HepG2 (cell line): ENCODE results near the gene C6orf136. TPM values are rescaled to one million over a fixed set of nuclear protein-coding genes. Genes with fewer than 3 reads are reported as not detected.

Experiments used
- ADNP ChIP-seq: sonication (generic); formaldehyde crosslinking; IDR thresholded peaks from 2 replicates; pipeline ENCODE4 v1.4.0; 2020; ENCODE audit warnings: missing genetic modification reagents
- ATF7 ChIP-seq, 2 experiments: fragments of 450-650 bp in 1 of 2; sonication (generic) in 1 of 2; formaldehyde crosslinking in 1 of 2; IDR thresholded peaks; 2 replicates each; pipeline versions ENCODE4 v1.4.0 to v1.6.1; 2016 to 2020; ENCODE audit warnings: antibody characterized with exemption in 1 of 2, mild to moderate bottlenecking in 1 of 2, missing genetic modification reagents in 1 of 2
- DMTF1 ChIP-seq: sonication (generic); formaldehyde crosslinking; IDR thresholded peaks from 2 replicates; pipeline ENCODE4 v1.4.0; 2020; ENCODE audit warnings: mild to moderate bottlenecking, missing genetic modification reagents
- FOXK1 ChIP-seq: sonication (generic); formaldehyde crosslinking; IDR thresholded peaks from 2 replicates; pipeline ENCODE4 v1.4.0; 2020; ENCODE audit warnings: low read depth, missing genetic modification reagents, borderline replicate concordance
- FOXO1 ChIP-seq: sonication (generic); formaldehyde crosslinking; IDR thresholded peaks from 2 replicates; pipeline ENCODE4 v1.4.0; 2020; ENCODE audit warnings: missing genetic modification reagents
- HIC2 ChIP-seq: sonication (generic); formaldehyde crosslinking; IDR thresholded peaks from 2 replicates; pipeline ENCODE4 v1.9.0; 2022; ENCODE audit warnings: low read depth, missing genetic modification reagents
- KDM5B ChIP-seq: sonication (generic); formaldehyde crosslinking; IDR thresholded peaks from 2 replicates; pipeline ENCODE4 v1.4.0; 2020; ENCODE audit warnings: missing genetic modification reagents, mild to moderate bottlenecking, borderline replicate concordance
- MAFG ChIP-seq: sonication (generic); formaldehyde crosslinking; IDR thresholded peaks from 2 replicates; pipeline ENCODE4 v1.5.1; 2020; ENCODE audit warnings: mild to moderate bottlenecking, missing genetic modification reagents
- MATR3 ChIP-seq: sonication (generic); formaldehyde crosslinking; IDR thresholded peaks from 2 replicates; pipeline ENCODE4 v1.4.0; 2020; ENCODE audit warnings: missing genetic modification reagents
- MEIS2 ChIP-seq: sonication (generic); formaldehyde crosslinking; IDR thresholded peaks from 2 replicates; pipeline ENCODE4 v1.9.0; 2021; ENCODE audit warnings: mild to moderate bottlenecking, missing genetic modification reagents
- MLLT10 ChIP-seq: sonication (generic); formaldehyde crosslinking; IDR thresholded peaks from 2 replicates; pipeline ENCODE4 v1.4.0; 2020; ENCODE audit warnings: missing genetic modification reagents
- NFE2L2 ChIP-seq: fragments of 150-350 bp; IDR thresholded peaks from 2 replicates; pipeline ENCODE4 v1.6.1; 2014; ENCODE audit warnings: low read length
- NKX3-1 ChIP-seq: sonication (generic); formaldehyde crosslinking; IDR thresholded peaks from 2 replicates; pipeline ENCODE4 v1.5.0; 2020; ENCODE audit warnings: missing genetic modification reagents
- POGZ ChIP-seq: sonication (generic); formaldehyde crosslinking; IDR thresholded peaks from 2 replicates; pipeline ENCODE4 v1.4.0; 2020; ENCODE audit warnings: mild to moderate bottlenecking, missing genetic modification reagents
- SP4 ChIP-seq: sonication (generic); formaldehyde crosslinking; IDR thresholded peaks from 2 replicates; pipeline ENCODE4 v1.8.1; 2023; ENCODE audit warnings: mild to moderate bottlenecking, missing genetic modification reagents
- TGIF2 ChIP-seq: IDR thresholded peaks from 2 replicates; pipeline ENCODE4 v1.6.1; 2016; ENCODE audit warnings: control low read depth, missing compliant biosample characterization
- YY1 ChIP-seq: IDR thresholded peaks from 2 replicates; pipeline ENCODE4 v1.6.1; 2011; ENCODE audit warnings: low read length, low read depth, moderate library complexity, mild to moderate bottlenecking; ENCODE audit not compliant: insufficient read depth, insufficient replicate concordance
- ZBTB7A ChIP-seq: sonication (generic); formaldehyde crosslinking; IDR thresholded peaks from 2 replicates; pipeline ENCODE4 v1.8.0; 2022; ENCODE audit warnings: mild to moderate bottlenecking, missing genetic modification reagents
- ZFP90 ChIP-seq: sonication (generic); formaldehyde crosslinking; IDR thresholded peaks from 2 replicates; pipeline ENCODE4 v1.8.0; 2022; ENCODE audit warnings: missing genetic modification reagents, mild to moderate bottlenecking, inconsistent platforms, borderline replicate concordance
- ZGPAT ChIP-seq: IDR thresholded peaks from 2 replicates; pipeline ENCODE4 v1.6.1; 2016; ENCODE audit warnings: mild to moderate bottlenecking
- ZMYM2 ChIP-seq: sonication (generic); formaldehyde crosslinking; IDR thresholded peaks from 2 replicates; pipeline ENCODE4 v1.8.0; 2022; ENCODE audit warnings: mild to moderate bottlenecking, missing genetic modification reagents
- ZNF143 ChIP-seq: sonication (generic); formaldehyde crosslinking; IDR thresholded peaks from 2 replicates; pipeline ENCODE4 v1.4.0; 2020; ENCODE audit warnings: missing genetic modification reagents
- ZNF670 ChIP-seq: sonication (generic); formaldehyde crosslinking; IDR thresholded peaks from 2 replicates; pipeline ENCODE4 v1.8.0; 2022; ENCODE audit warnings: mild to moderate bottlenecking, missing genetic modification reagents, borderline replicate concordance
- ZNF740 ChIP-seq: sonication (generic); formaldehyde crosslinking; IDR thresholded peaks from 2 replicates; pipeline ENCODE4 v1.4.0; 2020; ENCODE audit warnings: missing genetic modification reagents
- ZNF75D ChIP-seq: sonication (generic); formaldehyde crosslinking; IDR thresholded peaks from 2 replicates; pipeline ENCODE4 v1.8.1; 2023; ENCODE audit warnings: missing genetic modification reagents, mild to moderate bottlenecking, borderline replicate concordance
- ZNF839 ChIP-seq: sonication (generic); formaldehyde crosslinking; IDR thresholded peaks from 2 replicates; pipeline ENCODE4 v1.4.0; 2020; ENCODE audit warnings: missing genetic modification reagents, mild to moderate bottlenecking, borderline replicate concordance
- polyA plus RNA-seq, 8 experiments: library from polyadenylated mRNA; depleted of rRNA in 3 of 8; stranded (reverse) in 7 of 8; unstranded in 1 of 8; fragments of >200 nt; fragmentation: Illumina TruSeq in 4 of 8; extraction: Trizol in 4 of 8; gene quantifications; 2 replicates each; pipeline versions ENCODE4 v1.2.1 to v1.2.3, GENCODE V29; 2011 to 2016; ENCODE audit warnings: low read depth in 4 of 8, missing spikeins in 1 of 8, mixed read lengths in 1 of 8; ENCODE audit not compliant: insufficient read depth in 1 of 8
- total RNA-seq, 5 experiments: library from RNA; depleted of rRNA; stranded (reverse); fragments of >200 nt; fragmentation: Illumina TruSeq; extraction: Trizol; gene quantifications; 2 replicates each; pipeline ENCODE4 v1.2.3, GENCODE V29; 2016; ENCODE audit warnings: low read depth in 1 of 5

C6orf136 gene
- total and polyA plus RNA-seq, 2 of the 13 experiments (the other 11 are each of a cell fraction or from before 2014, with no cell fraction given) = 12.0 to 26.2 TPM

- TF ChIP-seq DMTF1 (CRISPR knock-in tag) (no peak), KDM5B (CRISPR knock-in tag) (no peak), MATR3 (CRISPR knock-in tag) (no peak), ZNF740 (no peak), HIC2 (CRISPR knock-in tag) (no peak), ATF7 (IDR thresholded peaks at IDR 0.05) (no peak), ATF7 (CRISPR knock-in tag; IDR thresholded peaks at IDR 0.05) (no peak), NFE2L2 (no peak), MLLT10 (CRISPR knock-in tag) (no peak), ZFP90 (0 out of 2 replicates have a peak, but pooled peaks have one; percentile 44), ADNP (CRISPR knock-in tag) (no peak), ZNF143 (CRISPR knock-in tag) (no peak), MAFG (CRISPR knock-in tag) (no peak), NKX3-1 (CRISPR knock-in tag) (peak; percentile 78; the same call in 1 of the 2 replicates), POGZ (no peak), ZGPAT (CRISPR knock-in tag) (0 out of 2 replicates have a peak, but pooled peaks have one; percentile 17), FOXO1 (CRISPR knock-in tag) (no peak), ZMYM2 (CRISPR knock-in tag) (no peak), FOXK1 (CRISPR knock-in tag) (no peak), MEIS2 (no peak), ZNF839 (CRISPR knock-in tag) (no peak), ZNF670 (no peak), ZNF75D (CRISPR knock-in tag) (no peak), SP4 (no peak), YY1 (no peak), ZBTB7A (CRISPR knock-in tag) (no peak), TGIF2 (CRISPR knock-in tag) (0 out of 2 replicates have a peak, but pooled peaks have one; percentile 10)
These were observed 40.9 kb downstream of the C6orf136 start (continued) for GRCh38 chr6:30687659-30688431.
